Neural progenitor cell (in vitro differentiated cells): Measurements from ENCODE around the gene TC2N. TPM values are rescaled to one million over a fixed set of nuclear protein-coding genes. Genes with fewer than 3 reads are reported as not detected.
A peak's percentile ranks its signal among the peaks of the same experiment; 100 is the strongest.

Source experiments
- DNase-seq: peaks from one replicate; pipeline ENCODE4 v3.0.0-alpha.2; 2016; ENCODE audit warnings: low spot score
- H2AFZ ChIP-seq: fragments of 200-600 bp; sonication (generic); replicated peaks from 2 replicates; pipeline ENCODE4 v1.6.1; 2016; ENCODE audit warnings: antibody characterized with exemption
- H3F3A ChIP-seq: fragments of 200-600 bp; sonication (generic); 2 replicates; pipeline ENCODE4 v1.6.1; 2016; ENCODE audit warnings: antibody characterized with exemption, low read depth
- H3K27ac ChIP-seq: fragments of 200-600 bp; sonication (generic); 2 replicates; pipeline ENCODE4 v1.5.1; 2016; ENCODE audit warnings: mild to moderate bottlenecking
- H3K27me3 ChIP-seq: fragments of 200-600 bp; sonication (generic); 2 replicates; pipeline ENCODE4 v1.6.1; 2016; ENCODE audit warnings: mild to moderate bottlenecking, moderate library complexity
- H3K36me3 ChIP-seq: fragments of 200-600 bp; sonication (generic); 2 replicates; pipeline ENCODE4 v1.5.1; 2016
- H3K4me1 ChIP-seq: fragments of 200-600 bp; sonication (generic); 2 replicates; pipeline ENCODE4 v1.6.1; 2016; ENCODE audit warnings: mixed run types
- H3K4me2 ChIP-seq: fragments of 200-600 bp; sonication (generic); 2 replicates; pipeline ENCODE4 v1.6.1; 2016
- H3K4me3 ChIP-seq: fragments of 200-600 bp; sonication (generic); 2 replicates; pipeline ENCODE4 v1.5.1; 2016
- H3K79me2 ChIP-seq: fragments of 200-600 bp; sonication (generic); 2 replicates; pipeline ENCODE4 v1.6.1; 2016; ENCODE audit warnings: low read depth
- H3K9ac ChIP-seq: fragments of 200-600 bp; sonication (generic); 2 replicates; pipeline ENCODE4 v1.6.1; 2016
- H3K9me3 ChIP-seq: fragments of 200-600 bp; sonication (generic); 2 replicates; pipeline ENCODE4 v1.5.1; 2016; ENCODE audit warnings: low read depth
- H4K20me1 ChIP-seq: fragments of 200-600 bp; sonication (generic); 2 replicates; pipeline ENCODE4 v1.6.1; 2016; ENCODE audit warnings: low read depth
- H3K27ac Mint-ChIP-seq: 3 replicates; pipeline ENCODE4 v1.8.0; 2021; ENCODE audit warnings: mixed read lengths
- H3K27me3 Mint-ChIP-seq: 2 replicates; pipeline ENCODE4 v1.8.0; 2022; ENCODE audit warnings: low read depth, mild to moderate bottlenecking, inconsistent platforms, moderate library complexity, mixed read lengths; ENCODE audit not compliant: insufficient read depth
- H3K36me3 Mint-ChIP-seq: 3 replicates; pipeline ENCODE4 v1.8.0; 2021; ENCODE audit warnings: mixed read lengths
- H3K4me1 Mint-ChIP-seq: 3 replicates; pipeline ENCODE4 v1.8.0; 2021; ENCODE audit warnings: mixed read lengths
- H3K4me3 Mint-ChIP-seq: 3 replicates; pipeline ENCODE4 v1.8.0; 2021; ENCODE audit warnings: mild to moderate bottlenecking, moderate library complexity, mixed read lengths
- H3K9me3 Mint-ChIP-seq: 3 replicates; pipeline ENCODE4 v1.8.0; 2020; ENCODE audit warnings: mixed read lengths
- CTCF ChIP-seq: fragments of 200-600 bp; sonication (generic); IDR thresholded peaks from 2 replicates; pipeline ENCODE4 v1.5.1; 2017; ENCODE audit warnings: antibody characterized with exemption, mild to moderate bottlenecking
- EZH2 ChIP-seq: fragments of 200-600 bp; sonication (generic); IDR thresholded peaks from 2 replicates; pipeline ENCODE4 v1.6.1; 2017; ENCODE audit warnings: antibody characterized with exemption, mild to moderate bottlenecking, moderate library complexity
- EZH2phosphoT487 ChIP-seq: fragments of 200-600 bp; sonication (generic); IDR thresholded peaks from 2 replicates; pipeline ENCODE4 v1.6.1; 2017; ENCODE audit warnings: antibody characterized with exemption
- total RNA-seq: library from RNA; depleted of rRNA; stranded (reverse); fragments of >200 nt; gene quantifications from 2 replicates; pipeline ENCODE4 v1.2.3, GENCODE V29; 2015; ENCODE audit warnings: low replicate concordance

The TC2N gene
- total RNA-seq, 1 donor from 2014 or later, result 5.8 TPM

DNA sequence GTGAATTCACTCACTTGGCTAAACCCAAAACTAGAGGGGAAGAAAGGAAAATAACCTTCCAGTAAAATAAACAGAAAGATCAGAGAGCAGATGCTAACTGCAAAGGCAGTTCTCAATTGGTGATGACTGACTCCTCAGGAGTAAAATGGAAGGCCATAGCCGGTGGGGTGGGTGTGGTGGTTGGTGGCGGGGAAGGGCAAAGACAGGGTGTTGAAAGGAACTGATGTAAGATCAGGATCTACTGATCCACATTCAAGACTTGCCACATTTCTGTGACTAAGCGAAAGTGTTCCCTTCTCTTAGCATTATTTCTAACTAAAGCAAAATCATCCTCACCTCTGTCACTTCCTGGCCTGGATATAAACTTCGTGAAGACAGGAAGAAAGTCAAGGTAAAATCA, 26.3 kb upstream of the TC2N start:
- H3K4me1 ChIP-seq, result peaks cover 10% of the 10 kb centered on the region
- Mint-ChIP-seq H3K9me3 (no peaks in the 10 kb centered on the region), H3K4me3 (no peak overlapping the region), H3K4me1 (peaks cover 23% of the 10 kb centered on the region), H3K27me3 (peaks cover 10% of the 10 kb centered on the region), H3K36me3 (no peaks in the 10 kb centered on the region), H3K27ac (no peak overlapping the region)
- H3K36me3 ChIP-seq, result no peaks in the 10 kb centered on the region
- H3K27ac ChIP-seq, result no peak overlapping the region
- TF ChIP-seq EZH2phosphoT487 (no peak), EZH2 (no peak), CTCF (no peak)
- peak overlapping the region; percentile 44 for H2AFZ ChIP-seq
- H3F3A ChIP-seq, result no peaks in the 10 kb centered on the region
- no peak for DNase-seq
- no peak overlapping the region for H3K4me3 ChIP-seq
- H4K20me1 ChIP-seq, result no peaks in the 10 kb centered on the region
- peaks cover 4% of the 10 kb centered on the region for H3K27me3 ChIP-seq
- no peak overlapping the region for H3K4me2 ChIP-seq
- no peaks in the 10 kb centered on the region for H3K9me3 ChIP-seq
- no peak overlapping the region for H3K9ac ChIP-seq
- no peaks in the 10 kb centered on the region for H3K79me2 ChIP-seq

- H3K4me1 ChIP-seq, result peaks cover 10% of the 10 kb centered on the region
Measured at GRCh38 chr14:91893007-91893406, 25.7 kb upstream of the TC2N start.

GRCh38 chr14:91891721-91892220, 24.4 kb upstream of the TC2N start:
- Histone ChIP-seq H3K4me2 (no peak overlapping the region), H2AFZ (no peak overlapping the region), H3F3A (no peaks in the 10 kb centered on the region), H3K36me3 (no peaks in the 10 kb centered on the region), H3K9me3 (no peaks in the 10 kb centered on the region), H3K4me1 (peaks cover 10% of the 10 kb centered on the region), H3K27me3 (peaks cover 4% of the 10 kb centered on the region), H3K9ac (no peak overlapping the region), H3K4me3 (no peak overlapping the region), H3K79me2 (no peaks in the 10 kb centered on the region), H4K20me1 (no peaks in the 10 kb centered on the region), H3K27ac (no peak overlapping the region)
- no peak for DNase-seq
- Mint-ChIP-seq H3K4me3 (no peak overlapping the region), H3K9me3 (no peaks in the 10 kb centered on the region), H3K27ac (no peak overlapping the region), H3K36me3 (no peaks in the 10 kb centered on the region), H3K27me3 (peaks cover 10% of the 10 kb centered on the region), H3K4me1 (peaks cover 16% of the 10 kb centered on the region)
- no peak for TF ChIP-seq EZH2
- no peak for TF ChIP-seq CTCF
- TF ChIP-seq EZH2phosphoT487, result no peak

More at GRCh38 chr14:91893007-91893406, 25.7 kb upstream of the TC2N start:
- no peak overlapping the region for H3K27ac ChIP-seq
- no peak overlapping the region for H3K4me2 ChIP-seq
- no peak overlapping the region for H3K9ac ChIP-seq
- H3F3A ChIP-seq, result no peaks in the 10 kb centered on the region
- Mint-ChIP-seq H3K4me1 (peaks cover 23% of the 10 kb centered on the region), H3K9me3 (no peaks in the 10 kb centered on the region), H3K27me3 (peaks cover 10% of the 10 kb centered on the region), H3K4me3 (no peak overlapping the region), H3K27ac (no peak overlapping the region), H3K36me3 (no peaks in the 10 kb centered on the region)
- H2AFZ ChIP-seq, result peak overlapping the region; percentile 44
- no peak for TF ChIP-seq EZH2phosphoT487
- no peak for TF ChIP-seq EZH2
- TF ChIP-seq CTCF, result peak; percentile 85
- no peaks in the 10 kb centered on the region for H3K36me3 ChIP-seq
- H3K9me3 ChIP-seq, result no peaks in the 10 kb centered on the region
- H4K20me1 ChIP-seq, result no peaks in the 10 kb centered on the region
- no peak overlapping the region for H3K4me3 ChIP-seq
- H3K79me2 ChIP-seq, result no peaks in the 10 kb centered on the region
- peak; percentile 71 for DNase-seq
- H3K27me3 ChIP-seq, result peaks cover 4% of the 10 kb centered on the region
